ENCODE results near the gene SIPA1L3.

DNA sequence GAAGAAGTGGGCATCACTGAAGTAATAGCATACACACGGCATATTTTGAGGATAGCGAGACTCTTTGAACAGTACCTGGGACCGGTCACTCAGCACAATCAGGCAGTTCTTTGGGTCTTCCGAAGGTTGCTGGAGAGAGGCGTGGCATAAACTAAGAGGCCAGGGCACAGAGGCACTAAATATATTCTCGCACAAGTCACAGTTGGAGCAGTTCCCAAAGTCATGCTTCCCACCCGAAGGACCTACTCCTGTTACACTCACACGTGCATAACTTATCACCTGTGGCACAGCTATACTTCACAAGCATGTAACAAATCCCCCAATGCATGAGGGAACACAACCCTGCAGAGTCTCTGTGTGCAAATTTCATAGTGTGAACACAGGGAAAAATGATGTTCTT, 10.8 kb upstream of the SIPA1L3 start:
- TF ChIP-seq YY1 (IDR thresholded peaks at IDR 0.05; ENCODE audit: insufficient read depth, insufficient read length) (no peak), SUZ12 (IDR thresholded peaks at IDR 0.05; ENCODE audit: extremely low read depth, insufficient read depth, insufficient read length) (no peak), ZNF274 (IDR thresholded peaks at IDR 0.05; ENCODE audit: low read depth, low read length) (no peak)
